ENCODE data around the gene NDST1.

NDST1 gene

GRCh38 chr5:150540615-150541396 is 32.9 kb downstream of the NDST1 start:
- Histone ChIP-seq H2AFZ (ENCODE audit: low read depth, low read length) (no peak overlapping the region), H3K36me3 (ENCODE audit: insufficient read depth, low read length) (no peaks in the 10 kb centered on the region), H3K9me3 (ENCODE audit: insufficient read depth, low read length, severe bottlenecking) (no peaks in the 10 kb centered on the region), H3K9ac (ENCODE audit: low read depth, low read length) (no peak overlapping the region), H3K27ac (ENCODE audit: low read length) (no peak overlapping the region), H3K4me3 (ENCODE audit: low read depth in 1 of 2, low read length in 2 of 2) (no peak overlapping the region), H3K27me3 (ENCODE audit: insufficient read depth, low read length, poor library complexity) (peaks cover 6% of the 10 kb centered on the region), H3K4me2 (ENCODE audit: insufficient read depth, low read length) (no peak overlapping the region), H3K79me2 (ENCODE audit: insufficient read depth, low read length) (no peaks in the 10 kb centered on the region), H3K4me1 (ENCODE audit: insufficient read depth, low read length) (no peaks in the 10 kb centered on the region), H4K20me1 (ENCODE audit: insufficient read depth, low read length) (no peaks in the 10 kb centered on the region)
- TF ChIP-seq CTCF (IDR thresholded peaks at IDR 0.05; ENCODE audit: borderline replicate concordance, extremely low read depth, low read length, poor library complexity, severe bottlenecking) (no peak), EZH2 (IDR thresholded peaks at IDR 0.05; ENCODE audit: borderline replicate concordance, low read depth, low read length, severe bottlenecking) (no peak)
- ATAC-seq (ENCODE audit: insufficient read depth, low read depth) = no peak
- no peak for DNase-seq

GRCh38 chr5:150541397-150541675 is 33.4 kb downstream of the NDST1 start:
- DNase-seq (no peak), ATAC-seq (ENCODE audit: insufficient read depth, low read depth) (no peak)
- Histone ChIP-seq H2AFZ (ENCODE audit: low read depth, low read length) (no peak overlapping the region), H3K9ac (ENCODE audit: low read depth, low read length) (no peak overlapping the region), H3K79me2 (ENCODE audit: insufficient read depth, low read length) (no peaks in the 10 kb centered on the region), H3K36me3 (ENCODE audit: insufficient read depth, low read length) (no peaks in the 10 kb centered on the region), H3K9me3 (ENCODE audit: insufficient read depth, low read length, severe bottlenecking) (no peaks in the 10 kb centered on the region), H3K4me2 (ENCODE audit: insufficient read depth, low read length) (no peak overlapping the region), H3K27ac (ENCODE audit: low read length) (no peak overlapping the region), H3K27me3 (ENCODE audit: insufficient read depth, low read length, poor library complexity) (peaks cover 5% of the 10 kb centered on the region), H3K4me3 (ENCODE audit: low read depth in 1 of 2, low read length in 2 of 2) (no peak overlapping the region), H3K4me1 (ENCODE audit: insufficient read depth, low read length) (no peaks in the 10 kb centered on the region), H4K20me1 (ENCODE audit: insufficient read depth, low read length) (no peaks in the 10 kb centered on the region)
- TF ChIP-seq CTCF (IDR thresholded peaks at IDR 0.05; ENCODE audit: borderline replicate concordance, extremely low read depth, low read length, poor library complexity, severe bottlenecking) (no peak), EZH2 (IDR thresholded peaks at IDR 0.05; ENCODE audit: borderline replicate concordance, low read depth, low read length, severe bottlenecking) (no peak)

DNA sequence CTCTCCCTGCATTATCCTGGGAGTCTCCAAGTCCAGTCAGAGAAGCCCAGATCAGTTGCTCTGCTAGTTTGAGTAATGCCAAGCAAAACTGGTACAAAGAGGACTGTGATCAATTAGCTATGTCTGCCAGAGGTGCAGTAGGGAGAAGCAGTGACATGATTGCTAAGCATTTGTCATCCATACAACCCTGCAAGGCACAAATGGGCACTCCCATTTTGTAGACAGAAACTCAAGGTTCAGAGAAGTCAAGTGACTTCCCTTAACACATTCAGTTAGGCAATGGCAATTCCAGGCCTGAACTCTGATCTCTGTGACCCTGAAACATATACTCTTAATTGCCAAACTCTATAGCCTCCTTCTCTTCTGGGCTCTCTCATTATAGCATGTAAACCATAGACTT is 34.0 kb downstream of the NDST1 start:
- Histone ChIP-seq H3K9ac (ENCODE audit: low read depth, low read length) (no peak overlapping the region), H3K9me3 (ENCODE audit: insufficient read depth, low read length, severe bottlenecking) (no peaks in the 10 kb centered on the region), H3K4me2 (ENCODE audit: insufficient read depth, low read length) (no peak overlapping the region), H3K4me3 (ENCODE audit: low read depth in 1 of 2, low read length in 2 of 2) (no peak overlapping the region), H4K20me1 (ENCODE audit: insufficient read depth, low read length) (no peaks in the 10 kb centered on the region), H2AFZ (ENCODE audit: low read depth, low read length) (no peak overlapping the region), H3K27ac (ENCODE audit: low read length) (no peak overlapping the region), H3K4me1 (ENCODE audit: insufficient read depth, low read length) (no peaks in the 10 kb centered on the region), H3K27me3 (ENCODE audit: insufficient read depth, low read length, poor library complexity) (peaks cover 5% of the 10 kb centered on the region), H3K36me3 (ENCODE audit: insufficient read depth, low read length) (no peaks in the 10 kb centered on the region), H3K79me2 (ENCODE audit: insufficient read depth, low read length) (no peaks in the 10 kb centered on the region)
- no peak for ATAC-seq (ENCODE audit: insufficient read depth, low read depth)
- no peak for TF ChIP-seq EZH2 (IDR thresholded peaks at IDR 0.05; ENCODE audit: borderline replicate concordance, low read depth, low read length, severe bottlenecking)
- TF ChIP-seq CTCF (IDR thresholded peaks at IDR 0.05; ENCODE audit: borderline replicate concordance, extremely low read depth, low read length, poor library complexity, severe bottlenecking) = no peak
- no peak for DNase-seq
